OCI-M2 (cell line): ENCODE measurements around the gene CDK13.
"Not testable (repeated sequence)": the region's sequence is repeated elsewhere in the genome, so short reads cannot be mapped to it uniquely, and the experiment has no call there.

ENCODE experiments used
- DNase-seq: peaks from one replicate; lab custom pipeline; 2025; ENCODE audit not compliant: unreplicated experiment; lab: John Stamatoyannopoulos, UW

The CDK13 gene

GRCh38 chr7:40145596-40146130, 195.6 kb downstream of the CDK13 start:
- not testable (repeated sequence) for DNase-seq

- no peak for DNase-seq
Measured at GRCh38 chr7:40147371-40148246, 197.6 kb downstream of the CDK13 start.

- DNase-seq, result not testable (repeated sequence)
Measured at GRCh38 chr7:40148247-40148580, 198.2 kb downstream of the CDK13 start.

GRCh38 chr7:40148671-40149070, 198.6 kb downstream of the CDK13 start:
- DNase-seq, result no peak
